ENCODE measurements around the gene KRT12.
"Not testable (repeated sequence)": the region's sequence is repeated elsewhere in the genome, so short reads cannot be mapped to it uniquely, and the experiment has no call there.

The KRT12 gene

DNA sequence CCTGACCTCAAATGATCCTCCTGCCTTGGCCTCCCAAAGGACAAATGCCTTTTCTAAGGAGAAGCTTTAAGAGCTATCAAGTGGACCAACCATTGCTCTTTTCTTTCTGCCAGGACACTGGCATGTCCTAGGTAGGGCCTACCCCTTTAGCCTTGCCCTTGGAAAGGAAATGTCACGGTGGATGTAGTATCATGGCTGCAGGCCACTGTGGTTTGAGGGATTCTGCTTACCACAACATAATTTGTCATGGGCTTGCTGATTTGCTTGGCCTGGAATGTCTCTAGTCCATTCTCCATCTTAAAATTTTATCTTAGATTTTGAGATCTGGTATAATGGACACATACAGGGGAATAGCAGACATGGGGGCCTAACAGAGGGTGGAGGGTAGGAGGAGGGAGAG is 12.0 kb upstream of the KRT12 start:
- Histone ChIP-seq H3K9ac (ENCODE audit: low read length) (no peak overlapping the region), H3K4me1 (ENCODE audit: control insufficient read depth, insufficient read depth, low read length) (peaks cover 3% of the 10 kb centered on the region), H3K9me3 (ENCODE audit: control insufficient read depth, low read length) (no peaks in the 10 kb centered on the region), H3K4me3 (ENCODE audit: low read length) (no peak overlapping the region), H3K27me3 (ENCODE audit: control insufficient read depth, insufficient read depth, low read length) (no peaks in the 10 kb centered on the region), H3K36me3 (ENCODE audit: control insufficient read depth, insufficient read depth, low read length) (no peaks in the 10 kb centered on the region)

GRCh38 chr17:40878044-40878443 is 11.0 kb upstream of the KRT12 start:
- H3K9me3 ChIP-seq (ENCODE audit: control insufficient read depth, low read length): no peaks in the 10 kb centered on the region
- no peak overlapping the region for H3K4me3 ChIP-seq (ENCODE audit: low read length)
- no peaks in the 10 kb centered on the region for H3K36me3 ChIP-seq (ENCODE audit: control insufficient read depth, insufficient read depth, low read length)
- H3K9ac ChIP-seq (ENCODE audit: low read length): no peak overlapping the region
- H3K4me1 ChIP-seq (ENCODE audit: control insufficient read depth, insufficient read depth, low read length): no peaks in the 10 kb centered on the region
- no peaks in the 10 kb centered on the region for H3K27me3 ChIP-seq (ENCODE audit: control insufficient read depth, insufficient read depth, low read length)

DNA sequence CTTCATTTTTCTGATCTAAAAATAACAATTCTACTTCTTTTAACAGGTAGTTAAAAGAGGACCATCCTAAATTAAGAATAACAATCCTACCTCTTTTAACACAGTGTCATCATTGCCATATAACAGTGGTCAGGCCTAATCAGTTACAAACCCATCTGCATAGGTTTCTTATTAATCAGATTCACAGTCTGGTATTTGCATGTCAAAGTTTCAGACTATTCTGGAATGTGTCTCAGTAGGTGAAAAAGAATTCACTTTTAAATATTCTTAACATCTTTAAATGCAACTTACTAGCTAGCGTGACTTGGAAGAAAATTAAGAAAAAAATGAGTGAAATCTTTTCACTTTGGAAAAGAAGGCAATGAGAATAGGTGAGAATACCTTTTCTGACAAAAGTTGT is 6.8 kb upstream of the KRT12 start:
- no peak overlapping the region for H3K9ac ChIP-seq (ENCODE audit: low read length)
- H3K36me3 ChIP-seq (ENCODE audit: control insufficient read depth, insufficient read depth, low read length): no peaks in the 10 kb centered on the region
- H3K4me3 ChIP-seq (ENCODE audit: low read length): no peak overlapping the region
- H3K27me3 ChIP-seq (ENCODE audit: control insufficient read depth, insufficient read depth, low read length): no peaks in the 10 kb centered on the region
- no peaks in the 10 kb centered on the region for H3K9me3 ChIP-seq (ENCODE audit: control insufficient read depth, low read length)
- H3K4me1 ChIP-seq (ENCODE audit: control insufficient read depth, insufficient read depth, low read length): no peaks in the 10 kb centered on the region

GRCh38 chr17:40873255-40873654 is 6.2 kb upstream of the KRT12 start:
- H3K36me3 ChIP-seq (ENCODE audit: control insufficient read depth, insufficient read depth, low read length): no peaks in the 10 kb centered on the region
- H3K4me1 ChIP-seq (ENCODE audit: control insufficient read depth, insufficient read depth, low read length): no peaks in the 10 kb centered on the region
- no peaks in the 10 kb centered on the region for H3K9me3 ChIP-seq (ENCODE audit: control insufficient read depth, low read length)
- H3K4me3 ChIP-seq (ENCODE audit: low read length): no peak overlapping the region
- H3K9ac ChIP-seq (ENCODE audit: low read length): no peak overlapping the region
- no peaks in the 10 kb centered on the region for H3K27me3 ChIP-seq (ENCODE audit: control insufficient read depth, insufficient read depth, low read length)

DNA sequence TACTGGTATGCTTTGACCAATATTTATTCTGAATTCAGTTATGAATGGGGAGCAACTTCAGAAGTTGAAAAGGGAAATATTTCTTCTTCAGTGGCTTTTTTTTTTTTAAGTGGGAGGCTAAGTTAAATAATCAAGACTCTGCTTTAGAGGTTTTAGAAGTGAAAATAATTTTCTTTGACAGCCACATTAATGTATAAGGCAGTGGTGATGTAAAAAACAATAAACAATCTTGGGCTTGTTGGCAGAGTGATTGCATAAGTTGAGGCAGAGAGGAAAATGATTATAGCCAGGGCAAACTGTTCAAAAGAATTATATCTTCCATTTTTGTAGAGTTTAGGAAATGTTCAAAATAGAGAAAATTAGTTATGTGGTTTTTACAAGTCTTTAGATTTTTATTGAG is 5.4 kb upstream of the KRT12 start:
- no peaks in the 10 kb centered on the region for H3K36me3 ChIP-seq (ENCODE audit: control insufficient read depth, insufficient read depth, low read length)
- H3K4me1 ChIP-seq (ENCODE audit: control insufficient read depth, insufficient read depth, low read length): no peaks in the 10 kb centered on the region
- no peaks in the 10 kb centered on the region for H3K27me3 ChIP-seq (ENCODE audit: control insufficient read depth, insufficient read depth, low read length)
- no peaks in the 10 kb centered on the region for H3K9me3 ChIP-seq (ENCODE audit: control insufficient read depth, low read length)
- no peak overlapping the region for H3K4me3 ChIP-seq (ENCODE audit: low read length)
- no peak overlapping the region for H3K9ac ChIP-seq (ENCODE audit: low read length)

GRCh38 chr17:40871316-40871715 is 4.3 kb upstream of the KRT12 start:
- Histone ChIP-seq H3K4me1 (ENCODE audit: control insufficient read depth, insufficient read depth, low read length) (no peaks in the 10 kb centered on the region), H3K9ac (ENCODE audit: low read length) (no peak overlapping the region), H3K27me3 (ENCODE audit: control insufficient read depth, insufficient read depth, low read length) (no peaks in the 10 kb centered on the region), H3K9me3 (ENCODE audit: control insufficient read depth, low read length) (no peaks in the 10 kb centered on the region), H3K4me3 (ENCODE audit: low read length) (no peak overlapping the region), H3K36me3 (ENCODE audit: control insufficient read depth, insufficient read depth, low read length) (no peaks in the 10 kb centered on the region)

DNA sequence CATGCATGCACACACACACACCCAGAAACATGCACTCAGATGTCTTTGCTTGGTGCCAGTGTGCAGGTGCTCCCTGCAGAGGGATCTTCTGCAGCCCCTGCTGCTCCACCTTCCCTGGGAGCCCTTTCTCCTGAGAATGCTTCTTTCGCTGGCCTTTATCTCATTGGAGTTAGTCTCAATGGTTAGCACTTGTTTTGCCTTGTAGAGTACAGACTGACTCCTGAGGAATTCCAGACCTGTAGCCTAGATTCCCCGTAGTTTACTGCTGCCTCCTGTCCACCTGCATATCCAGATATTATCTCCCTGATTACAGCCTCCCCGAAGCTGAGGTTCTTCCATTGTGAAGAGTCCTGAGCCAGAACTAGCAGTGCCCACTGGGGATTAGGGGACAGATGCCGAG is 3.1 kb upstream of the KRT12 start:
- no peaks in the 10 kb centered on the region for H3K4me1 ChIP-seq (ENCODE audit: control insufficient read depth, insufficient read depth, low read length)
- H3K36me3 ChIP-seq (ENCODE audit: control insufficient read depth, insufficient read depth, low read length): no peaks in the 10 kb centered on the region
- H3K9me3 ChIP-seq (ENCODE audit: control insufficient read depth, low read length): no peaks in the 10 kb centered on the region
- H3K4me3 ChIP-seq (ENCODE audit: low read length): no peak overlapping the region
- H3K9ac ChIP-seq (ENCODE audit: low read length): no peak overlapping the region
- no peaks in the 10 kb centered on the region for H3K27me3 ChIP-seq (ENCODE audit: control insufficient read depth, insufficient read depth, low read length)

DNA sequence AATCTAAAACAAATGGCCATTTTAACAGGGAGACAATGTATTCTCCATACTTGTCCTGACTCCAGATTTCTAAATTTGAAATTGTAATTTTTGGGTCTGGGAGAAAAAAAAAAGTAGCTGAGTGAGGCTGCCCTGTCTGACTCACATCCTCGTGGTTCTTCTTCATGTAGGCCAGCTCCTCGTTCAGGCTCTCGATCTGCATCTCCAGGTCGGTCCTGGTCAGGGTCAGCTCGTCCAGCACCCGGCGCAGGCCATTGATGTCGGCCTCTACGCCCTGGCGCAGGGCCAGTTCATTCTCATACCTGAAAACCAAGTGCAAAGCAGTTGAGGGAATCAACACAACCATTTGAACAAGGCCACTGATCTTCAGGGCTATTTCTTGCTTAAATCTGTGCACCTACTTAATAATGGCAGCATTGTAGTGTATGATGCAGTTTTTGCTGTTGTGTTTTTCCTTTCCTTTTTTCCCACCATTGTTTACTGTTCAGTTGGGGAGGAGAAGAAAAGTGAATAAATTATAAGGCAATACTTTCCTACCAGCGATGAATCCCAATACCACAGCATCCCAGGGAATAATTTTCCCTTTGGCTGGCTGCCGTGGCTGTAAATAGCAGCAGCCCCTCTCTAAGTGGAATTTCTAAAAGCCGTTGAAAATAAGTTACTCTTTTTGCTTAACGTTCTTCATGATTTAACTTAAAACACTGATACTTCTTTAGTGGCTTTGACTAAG is 2.2 kb downstream of the KRT12 start:
- H3K27me3 ChIP-seq (ENCODE audit: control insufficient read depth, insufficient read depth, low read length): no peaks in the 10 kb centered on the region
- H3K9me3 ChIP-seq (ENCODE audit: control insufficient read depth, low read length): no peaks in the 10 kb centered on the region
- no peak overlapping the region for H3K9ac ChIP-seq (ENCODE audit: low read length)
- no peak overlapping the region for H3K4me3 ChIP-seq (ENCODE audit: low read length)
- H3K4me1 ChIP-seq (ENCODE audit: control insufficient read depth, insufficient read depth, low read length): peaks cover 14% of the 10 kb centered on the region
- H3K36me3 ChIP-seq (ENCODE audit: control insufficient read depth, insufficient read depth, low read length): no peaks in the 10 kb centered on the region

DNA sequence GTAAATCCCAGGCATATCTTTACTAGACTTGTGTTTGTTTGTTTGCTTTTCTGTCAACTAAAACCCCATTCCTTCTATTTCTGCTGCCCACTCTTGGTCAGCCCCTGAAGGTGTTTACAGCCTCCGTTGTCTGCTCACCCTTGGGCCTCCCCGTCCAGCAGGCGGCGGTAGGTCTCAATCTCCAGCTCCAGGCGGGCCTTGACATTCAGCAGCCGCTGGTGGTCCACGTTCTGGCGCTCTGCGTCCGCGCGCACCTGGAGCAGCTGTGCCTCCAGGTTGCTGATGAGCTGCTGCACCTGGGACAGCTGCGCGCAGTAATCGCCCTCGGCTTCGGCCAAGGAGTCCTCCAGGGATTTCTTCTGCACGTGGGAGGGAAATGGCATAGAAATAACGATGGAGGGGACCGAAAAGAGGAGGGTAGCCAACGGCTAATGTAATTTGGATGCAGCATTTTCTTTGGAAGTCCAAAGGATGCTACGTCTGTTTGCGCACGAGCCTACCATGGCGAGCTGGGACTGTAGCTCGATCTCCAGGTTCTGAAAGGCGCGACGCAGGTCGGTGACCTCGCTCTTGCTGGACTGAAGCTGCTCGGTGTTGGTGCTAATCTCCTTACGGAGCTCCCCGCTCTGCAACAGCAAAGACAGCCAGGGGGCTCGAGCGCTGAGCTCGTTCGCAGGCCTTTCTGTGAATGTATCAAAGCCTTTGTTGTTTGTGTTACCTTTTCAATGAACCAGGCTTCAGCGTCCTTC is 3.9 kb downstream of the KRT12 start:
- no peak overlapping the region for H3K4me3 ChIP-seq (ENCODE audit: low read length)

GRCh38 chr17:40859536-40859935 is 7.5 kb downstream of the KRT12 start:
- no peak overlapping the region for H3K4me3 ChIP-seq (ENCODE audit: low read length)

More for the DNA sequence above, 3.9 kb downstream of the KRT12 start:
- H3K9ac ChIP-seq (ENCODE audit: low read length): peak overlapping the region; percentile 5
- no peaks in the 10 kb centered on the region for H3K36me3 ChIP-seq (ENCODE audit: control insufficient read depth, insufficient read depth, low read length)
- H3K4me1 ChIP-seq (ENCODE audit: control insufficient read depth, insufficient read depth, low read length): peaks cover 30% of the 10 kb centered on the region
- no peaks in the 10 kb centered on the region for H3K9me3 ChIP-seq (ENCODE audit: control insufficient read depth, low read length)
- no peaks in the 10 kb centered on the region for H3K27me3 ChIP-seq (ENCODE audit: control insufficient read depth, insufficient read depth, low read length)

GRCh38 chr17:40858667-40859066 is 8.4 kb downstream of the KRT12 start:
- not testable (repeated sequence) for H3K27me3 ChIP-seq (ENCODE audit: control insufficient read depth, insufficient read depth, low read length); H3K4me3 ChIP-seq (ENCODE audit: low read length); H3K9me3 ChIP-seq (ENCODE audit: control insufficient read depth, low read length); H3K36me3 ChIP-seq (ENCODE audit: control insufficient read depth, insufficient read depth, low read length); H3K9ac ChIP-seq (ENCODE audit: low read length)
- peaks cover 41% of the 10 kb centered on the region for H3K4me1 ChIP-seq (ENCODE audit: control insufficient read depth, insufficient read depth, low read length)

More at GRCh38 chr17:40859536-40859935, 7.5 kb downstream of the KRT12 start:
- H3K9ac ChIP-seq (ENCODE audit: low read length): no peak overlapping the region
- H3K9me3 ChIP-seq (ENCODE audit: control insufficient read depth, low read length): no peaks in the 10 kb centered on the region
- peaks cover 33% of the 10 kb centered on the region for H3K4me1 ChIP-seq (ENCODE audit: control insufficient read depth, insufficient read depth, low read length)
- no peaks in the 10 kb centered on the region for H3K36me3 ChIP-seq (ENCODE audit: control insufficient read depth, insufficient read depth, low read length)
- no peaks in the 10 kb centered on the region for H3K27me3 ChIP-seq (ENCODE audit: control insufficient read depth, insufficient read depth, low read length)

- H3K36me3 ChIP-seq (ENCODE audit: control insufficient read depth, insufficient read depth, low read length): no peaks in the 10 kb centered on the region
- no peak overlapping the region for H3K9ac ChIP-seq (ENCODE audit: low read length)
- no peak overlapping the region for H3K4me3 ChIP-seq (ENCODE audit: low read length)
- no peaks in the 10 kb centered on the region for H3K9me3 ChIP-seq (ENCODE audit: control insufficient read depth, low read length)
- peaks cover 35% of the 10 kb centered on the region for H3K4me1 ChIP-seq (ENCODE audit: control insufficient read depth, insufficient read depth, low read length)
- H3K27me3 ChIP-seq (ENCODE audit: control insufficient read depth, insufficient read depth, low read length): no peaks in the 10 kb centered on the region
Observed at GRCh38 chr17:40857535-40857934, 9.5 kb downstream of the KRT12 start.

Data from mucosa of stomach (tissue), 1 donor.